Activated naive CD4-positive, alpha-beta T cell treated with anti-CD3 and anti-CD28 coated beads, Interleukin-2, amount 50 U/mL, for 16 hours (primary cell): ENCODE measurements around the gene GAL3ST2.
"Not testable (repeated sequence)": the region's sequence is repeated elsewhere in the genome, so short reads cannot be mapped to it uniquely, and the experiment has no call there.

Experiments
- DNase-seq: peaks from one replicate; pipeline ENCODE4 v3.0.0-alpha.2; 2020

The GAL3ST2 gene

GRCh38 chr2:241776336-241777169, at the start of gene GAL3ST2:
GAL3ST2 (plus strand) TSS chr2:241776822; CDS start chr2:241776956, 134 bp downstream.
- DNase-seq = no peak

GRCh38 chr2:241728000-241728399, 48.6 kb upstream of the GAL3ST2 start:
- DNase-seq = no peak

DNA sequence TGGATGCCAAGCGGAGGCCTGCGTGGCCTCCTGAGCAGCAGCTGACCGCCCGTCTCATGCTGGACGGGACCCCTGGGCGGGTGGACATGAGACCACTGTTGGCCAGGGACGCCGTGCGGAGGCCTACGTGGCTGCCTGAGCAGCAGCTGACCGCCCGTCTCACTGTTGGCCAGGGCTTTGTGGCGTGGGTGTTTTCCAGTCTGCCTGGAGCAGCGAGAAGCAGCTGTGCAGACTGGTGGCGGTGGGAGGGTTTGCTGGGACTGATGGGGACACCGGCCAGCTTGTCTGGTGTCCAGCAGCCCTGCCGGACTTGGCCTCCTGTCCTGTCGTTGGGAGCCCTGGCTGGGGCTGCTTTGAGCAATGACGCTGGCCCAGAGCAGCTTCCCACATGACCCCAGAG, 48.0 kb upstream of the GAL3ST2 start:
- DNase-seq = no peak

- no peak for DNase-seq
Observed at GRCh38 chr2:241729868-241730267, 46.8 kb upstream of the GAL3ST2 start.

DNA sequence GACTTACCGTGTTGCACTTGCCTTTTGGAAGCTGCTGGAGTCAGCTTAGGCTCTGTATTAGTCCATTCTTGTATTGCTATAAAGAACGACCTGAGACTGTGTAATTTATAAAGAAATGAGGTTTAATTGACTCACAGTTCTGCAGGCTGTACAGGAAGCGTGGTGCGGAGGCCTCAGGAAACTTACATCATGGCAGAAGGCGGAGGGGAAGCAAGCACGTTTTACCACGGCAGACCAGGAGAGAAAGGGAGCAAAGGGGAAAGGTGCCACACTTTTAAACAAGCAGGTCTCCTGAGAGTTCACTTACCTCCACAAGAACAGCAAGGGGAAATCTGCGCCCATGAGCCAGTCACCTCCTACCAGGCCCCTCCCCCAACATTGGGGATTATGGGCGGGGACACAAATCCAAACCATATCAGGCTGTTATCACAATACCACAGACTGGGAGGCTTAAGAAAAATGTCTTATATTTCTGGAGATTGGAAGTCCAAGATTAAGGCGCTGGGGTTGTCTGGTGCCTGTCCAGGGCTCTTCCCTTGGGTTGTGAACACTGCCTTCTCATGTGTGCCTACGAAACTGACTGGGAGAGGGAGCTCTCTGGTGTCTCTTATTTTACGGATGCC, 45.8 kb upstream of the GAL3ST2 start:
- DNase-seq = no peak

DNA sequence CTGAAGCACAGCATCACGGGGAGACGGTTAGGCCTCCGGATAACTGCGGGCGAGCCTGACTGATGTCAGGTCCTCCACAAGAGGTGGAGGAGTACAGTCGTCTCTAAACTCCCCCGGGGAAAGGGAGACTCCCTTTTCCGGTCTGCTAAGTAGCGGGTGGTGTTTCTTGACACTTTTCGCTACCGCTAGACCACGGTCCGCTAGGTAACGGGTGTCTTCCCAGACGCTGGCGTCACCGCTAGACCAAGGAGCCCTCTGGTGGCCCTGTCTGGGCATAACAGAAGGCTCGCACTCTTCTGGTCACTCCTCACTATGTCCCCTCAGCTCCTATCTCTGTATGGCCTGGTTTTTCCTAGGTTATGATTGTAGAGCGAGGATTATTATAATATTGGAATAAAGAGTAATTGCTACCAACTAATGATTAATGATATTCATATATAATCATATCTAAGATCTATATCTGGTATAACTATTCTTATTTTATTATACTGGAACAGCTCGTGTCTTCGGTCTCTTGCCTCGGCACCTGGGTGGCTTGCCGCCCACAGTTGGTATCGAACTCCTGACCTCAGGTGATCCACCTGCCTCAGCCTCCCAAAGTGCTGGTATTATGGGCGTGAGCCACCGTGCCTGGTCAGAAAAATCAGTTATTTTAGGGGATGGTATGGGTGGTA, 44.0 kb upstream of the GAL3ST2 start:
- DNase-seq = peak; percentile 56

DNA sequence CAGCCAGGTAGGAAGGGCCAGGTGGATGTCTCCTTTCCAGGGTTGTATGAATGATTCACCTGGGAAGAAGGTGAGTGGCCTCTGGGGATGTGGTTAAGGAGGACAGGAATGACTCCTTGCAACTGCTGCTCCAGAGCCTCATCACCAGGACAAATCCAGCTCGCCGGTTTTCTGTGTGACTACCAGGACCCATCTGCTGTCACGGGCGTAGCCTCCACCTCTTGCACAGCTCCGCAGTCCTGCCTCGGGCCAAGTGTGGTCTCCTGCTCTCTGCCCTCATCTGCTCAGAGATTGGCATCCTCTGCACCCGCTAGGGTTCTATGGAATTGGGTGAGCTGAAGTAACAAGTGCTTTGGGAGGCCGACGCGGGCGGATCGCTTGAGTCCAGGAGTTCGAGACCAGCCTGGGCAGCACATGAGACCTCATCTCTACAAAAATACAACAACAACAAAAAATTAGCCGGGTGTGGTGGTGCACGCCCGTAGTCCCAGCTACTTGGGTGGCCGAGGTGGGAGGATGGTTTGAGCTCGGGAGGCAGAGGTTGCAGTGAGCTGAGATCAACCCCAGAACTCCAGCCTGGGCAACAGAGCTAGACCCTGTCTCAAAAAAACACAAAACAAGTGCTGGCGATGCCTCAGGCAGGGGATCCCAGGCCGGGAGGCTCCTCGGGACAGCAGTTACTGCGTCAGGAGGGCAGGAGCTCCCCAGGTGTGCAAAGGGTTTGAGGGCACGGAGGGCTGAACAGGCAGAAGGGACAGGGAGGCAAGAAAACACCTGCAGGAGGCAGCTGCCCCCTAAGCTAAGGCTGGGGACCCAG, 43.0 kb upstream of the GAL3ST2 start:
- DNase-seq = no peak

- DNase-seq = no peak
Observed at GRCh38 chr2:241734208-241734466, 42.5 kb upstream of the GAL3ST2 start.

DNA sequence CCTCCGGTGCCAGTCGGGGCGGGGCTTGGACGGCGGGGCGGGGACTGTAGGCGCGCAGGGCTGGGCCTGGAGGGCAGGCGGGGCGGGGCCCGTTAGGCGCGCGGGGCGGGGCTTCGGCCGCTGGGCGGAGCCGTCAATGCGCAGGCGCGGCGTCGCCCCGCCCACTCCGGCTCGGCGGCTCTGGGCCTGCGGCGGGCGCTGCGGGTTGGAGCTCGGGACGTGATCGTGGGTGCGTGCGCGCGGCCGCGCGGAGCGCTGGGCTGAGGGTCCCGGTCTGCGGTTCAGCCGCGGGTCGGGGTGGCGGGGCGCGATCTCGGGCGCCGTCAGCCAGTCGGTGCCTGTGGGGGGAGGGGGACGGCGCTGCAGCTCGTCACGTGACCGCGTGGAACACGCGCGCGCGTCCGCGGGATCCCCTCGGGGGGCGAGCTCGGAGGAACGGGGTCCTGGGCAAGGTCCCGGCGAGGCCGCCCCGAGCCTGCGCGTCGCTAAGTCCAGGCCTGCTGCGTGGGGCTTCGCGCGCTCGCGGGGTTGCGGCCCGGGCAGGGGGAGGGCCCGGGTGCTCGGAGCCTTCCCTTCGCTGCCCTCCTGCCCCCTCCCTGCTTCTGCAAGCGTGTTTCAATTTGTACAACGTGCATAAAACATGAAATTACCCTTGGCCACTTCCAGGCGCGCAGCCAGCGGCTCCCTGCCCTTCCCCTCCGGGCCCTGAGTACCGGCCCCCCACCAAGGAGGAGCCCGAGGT, 42.0 kb upstream of the GAL3ST2 start, which contains the start of gene D2HGDH:
Gene D2HGDH, plus strand, starts transcription at position 164 of the 742 bp plus-strand sequence. CDS start 595 bp downstream, outside the sequence.
- peak; percentile 93 for DNase-seq

DNA sequence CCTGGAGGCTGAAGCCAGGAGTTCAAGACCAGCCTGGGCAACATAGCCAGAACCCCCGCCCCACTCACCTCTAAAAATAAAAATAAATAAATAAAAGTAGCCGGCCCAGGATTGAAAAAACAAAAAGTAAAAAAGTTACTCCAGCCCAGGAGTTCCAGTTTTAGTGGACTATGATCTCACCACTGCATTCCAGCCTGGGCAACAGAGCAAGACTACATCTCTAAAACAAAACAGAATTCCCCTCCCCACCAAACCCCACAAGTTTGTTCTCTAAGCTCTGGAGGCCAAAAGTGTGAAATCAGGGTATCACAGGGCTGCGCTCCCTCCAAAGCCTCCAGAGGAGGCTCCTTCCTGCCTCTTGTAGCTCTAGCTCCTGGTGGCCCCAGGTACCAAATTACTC, 40.5 kb upstream of the GAL3ST2 start:
- no peak for DNase-seq

- no peak for DNase-seq
Observed at GRCh38 chr2:241738040-241738686, 38.5 kb upstream of the GAL3ST2 start.

DNA sequence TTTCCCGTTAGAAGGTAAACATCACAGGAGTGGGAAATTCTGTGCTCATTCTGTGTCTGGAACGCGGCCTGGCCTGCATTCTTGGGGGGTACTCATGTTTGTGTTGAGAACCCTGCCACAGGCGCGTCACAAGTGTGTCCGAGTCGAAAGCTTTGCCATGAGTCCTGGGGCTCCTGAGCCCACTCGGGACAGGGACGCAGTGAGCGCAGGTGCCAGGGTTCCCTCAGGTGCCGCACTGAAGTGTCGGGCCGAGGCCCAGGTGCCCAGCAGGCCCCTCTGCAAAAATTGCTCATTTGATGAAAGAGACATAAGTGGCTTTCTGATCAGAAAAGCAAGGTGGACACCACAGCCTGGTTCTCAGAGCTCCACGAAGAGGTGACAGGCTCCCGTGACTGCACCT, 37.4 kb upstream of the GAL3ST2 start:
- DNase-seq = no peak

DNA sequence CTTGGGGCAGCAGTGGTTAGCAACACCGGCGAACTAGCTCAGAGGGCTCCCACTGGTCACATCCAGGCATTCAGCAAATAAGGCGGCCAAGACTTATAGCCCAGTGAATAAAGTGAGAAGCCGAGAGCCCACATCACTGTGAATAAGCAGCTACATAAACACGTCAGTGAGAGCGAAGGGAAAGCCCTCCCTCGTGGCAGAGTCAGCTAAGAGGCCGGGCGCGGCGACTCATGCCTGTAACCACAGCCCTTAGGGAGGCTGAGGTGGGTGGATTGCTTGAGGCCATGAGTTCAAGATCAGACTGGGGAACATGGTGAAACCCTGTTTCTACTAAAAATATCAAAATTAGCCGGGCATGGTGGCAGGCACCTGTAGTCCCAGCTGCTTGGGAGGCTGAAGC, 37.0 kb upstream of the GAL3ST2 start:
- peak; percentile 67 for DNase-seq

DNA sequence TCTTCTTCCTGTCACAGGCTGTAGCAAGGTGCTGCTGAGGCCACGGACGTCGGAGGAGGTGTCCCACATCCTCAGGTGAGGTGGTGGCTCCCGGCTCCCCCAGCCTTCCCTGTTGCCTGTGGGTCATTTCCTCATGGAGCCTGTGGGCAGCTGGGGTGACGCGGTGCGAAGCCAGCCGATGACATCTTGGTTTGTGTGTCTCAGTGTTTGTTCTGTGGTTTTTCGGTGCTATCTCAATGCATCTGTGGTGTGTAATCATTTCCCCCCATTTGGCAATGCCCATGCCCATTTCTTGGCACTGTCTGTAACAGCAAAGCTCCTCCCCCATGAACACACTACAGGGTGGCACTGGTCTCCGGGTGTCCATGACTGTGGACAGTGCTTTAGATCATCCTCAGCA, 35.6 kb upstream of the GAL3ST2 start:
- no peak for DNase-seq

- DNase-seq = no peak
Observed at GRCh38 chr2:241742320-241742939, 34.2 kb upstream of the GAL3ST2 start.

- not testable (repeated sequence) for DNase-seq
Observed at GRCh38 chr2:241743008-241743407, 33.6 kb upstream of the GAL3ST2 start.

- DNase-seq = no peak
Observed at GRCh38 chr2:241743620-241744019, 33.0 kb upstream of the GAL3ST2 start.

- no peak for DNase-seq
Observed at GRCh38 chr2:241744028-241744754, 32.4 kb upstream of the GAL3ST2 start.

DNA sequence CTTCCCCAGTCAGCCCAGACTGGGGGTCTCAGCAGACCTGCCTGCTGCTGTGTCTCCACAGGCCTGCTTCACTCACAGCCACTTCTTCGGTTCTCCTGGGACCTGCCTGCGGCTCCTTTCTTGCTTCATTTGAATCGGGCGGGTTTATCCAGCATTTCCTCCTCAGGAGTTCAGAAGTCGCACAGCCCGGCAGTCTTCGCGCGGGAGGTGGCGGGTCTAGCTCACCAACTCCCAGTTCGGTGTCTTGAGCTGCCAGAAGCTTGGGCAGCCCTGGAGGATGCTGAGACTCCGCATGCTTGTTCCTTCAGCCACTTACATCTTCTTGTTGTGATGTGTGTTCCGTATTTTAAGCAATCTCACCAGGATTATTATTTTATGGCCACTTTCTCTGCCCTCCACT, 31.3 kb upstream of the GAL3ST2 start:
- no peak for DNase-seq

DNA sequence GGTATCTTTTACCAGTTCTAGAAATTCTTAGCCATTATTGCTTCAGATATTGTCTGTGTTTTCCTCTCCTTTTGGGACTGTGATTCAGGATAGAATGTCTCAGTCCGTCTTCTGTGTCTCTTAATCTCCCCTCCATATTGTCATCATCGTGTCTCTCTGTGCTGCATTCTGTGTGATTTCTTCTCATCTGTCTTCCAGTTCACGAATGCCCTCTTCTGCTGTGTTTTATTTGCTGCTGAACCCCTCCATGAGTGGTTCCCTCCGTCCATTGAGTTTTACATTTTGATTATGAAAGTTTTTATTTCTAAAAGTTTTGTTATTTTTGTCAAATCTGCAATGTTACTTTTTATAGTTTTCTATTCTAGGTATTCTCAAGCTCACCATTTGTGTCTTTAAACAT, 30.5 kb upstream of the GAL3ST2 start:
- DNase-seq = no peak
